Activated naive CD8-positive, alpha-beta T cell treated with anti-CD3 and anti-CD28 coated beads, Interleukin-2, amount 50 U/mL, for 16 hours (primary cell): Measurements from ENCODE around the gene ATAD1.
"Not testable (repeated sequence)": the region's sequence is repeated elsewhere in the genome, so short reads cannot be mapped to it uniquely, and the experiment has no call there.

Experiments
- DNase-seq: peaks from one replicate; pipeline ENCODE4 v3.0.0-alpha.2; 2020; ENCODE audit warnings: low read depth, low spot score

ATAD1 gene

DNA sequence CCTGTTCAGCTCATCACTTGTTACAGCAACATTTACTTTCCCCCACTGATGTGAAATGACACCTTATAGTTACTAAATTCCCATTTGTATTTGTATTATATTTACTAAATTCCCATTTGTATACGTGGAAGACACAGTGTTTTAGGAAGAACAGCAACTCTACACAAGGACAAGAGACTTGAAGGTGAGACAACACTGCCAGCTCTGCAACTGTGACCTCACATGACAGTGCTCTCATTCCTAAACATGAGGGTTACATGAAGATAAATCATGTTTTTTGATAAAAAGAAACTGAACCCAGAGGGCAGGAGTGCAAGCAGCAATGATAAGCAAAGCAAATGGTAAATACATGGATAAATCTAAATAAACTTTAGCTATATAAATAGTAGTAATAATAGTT lies 60.3 kb downstream of the ATAD1 start:
- no peak for DNase-seq

DNA sequence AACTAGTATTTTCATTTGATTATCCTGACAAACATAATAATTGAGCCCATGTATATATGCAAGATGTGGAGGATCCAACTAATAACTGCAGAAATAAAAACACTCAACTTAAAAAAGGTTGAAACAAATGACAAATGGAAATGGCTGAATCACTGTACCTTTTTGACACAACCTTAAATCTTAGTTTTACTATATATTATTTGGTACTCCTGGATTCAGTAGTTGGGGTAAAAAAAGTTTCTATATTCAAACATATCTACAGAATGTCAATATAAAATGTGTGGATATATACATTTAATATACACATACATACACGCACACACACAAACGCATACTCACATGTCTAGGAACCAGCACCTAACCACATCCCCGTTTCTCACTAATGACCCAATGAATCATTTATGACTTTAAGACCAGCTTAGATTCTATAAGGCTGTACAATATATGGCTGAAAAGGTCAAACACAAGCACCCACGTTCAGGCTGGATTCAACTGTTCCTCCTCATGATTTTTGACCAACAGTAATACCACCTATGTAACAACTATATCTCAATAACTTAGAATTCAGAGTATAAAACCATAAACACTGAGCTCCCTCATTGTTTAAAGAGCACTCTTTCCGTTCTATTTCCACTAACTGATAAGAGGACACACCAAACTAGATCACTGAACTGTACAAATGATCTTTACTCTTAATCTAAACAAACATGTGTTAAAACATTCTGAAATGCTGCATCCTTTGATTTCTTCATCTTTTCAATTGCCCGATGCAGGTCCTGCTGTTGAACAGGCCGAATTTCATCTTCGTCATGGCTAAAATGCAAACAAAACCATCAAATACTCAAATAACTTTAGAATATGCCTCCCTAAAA lies 63.8 kb downstream of the ATAD1 start:
- DNase-seq, result no peak

DNA sequence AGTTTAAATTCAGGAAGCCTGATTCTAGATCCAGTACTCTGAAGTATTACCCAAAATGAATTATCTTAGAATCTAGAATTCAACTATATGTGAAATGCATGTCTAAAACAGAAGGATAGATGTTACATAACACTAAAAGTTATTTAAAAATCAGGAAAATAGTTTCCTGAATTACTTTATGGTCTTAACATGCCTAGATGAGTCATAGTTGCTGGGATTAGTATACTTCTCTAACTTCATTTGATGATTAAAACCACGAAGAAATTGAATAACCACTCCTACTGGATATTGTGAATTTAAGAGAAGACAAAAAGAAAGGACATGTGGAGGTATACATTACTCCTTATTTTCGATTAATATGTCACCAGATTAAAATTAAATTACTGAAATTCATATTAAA lies 65.5 kb downstream of the ATAD1 start:
- no peak for DNase-seq

DNA sequence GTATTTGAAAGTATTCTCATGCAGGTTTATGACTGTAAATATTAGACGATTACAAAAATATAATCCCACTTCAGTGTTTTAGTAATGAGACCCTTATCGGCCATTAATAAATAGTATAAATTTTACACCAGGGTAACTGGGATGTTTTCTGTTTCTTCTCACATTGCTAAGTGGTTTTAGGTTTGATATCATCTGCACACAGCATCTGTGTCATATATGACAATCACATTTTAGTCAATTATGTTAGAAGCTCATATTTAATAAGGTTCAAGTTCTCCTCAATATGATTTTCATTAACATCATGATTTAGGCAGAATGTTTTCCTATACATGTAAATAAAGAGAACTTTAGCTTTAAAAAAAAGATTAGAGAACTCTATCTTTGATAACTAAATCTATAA lies 66.8 kb downstream of the ATAD1 start:
- DNase-seq, result no peak

DNA sequence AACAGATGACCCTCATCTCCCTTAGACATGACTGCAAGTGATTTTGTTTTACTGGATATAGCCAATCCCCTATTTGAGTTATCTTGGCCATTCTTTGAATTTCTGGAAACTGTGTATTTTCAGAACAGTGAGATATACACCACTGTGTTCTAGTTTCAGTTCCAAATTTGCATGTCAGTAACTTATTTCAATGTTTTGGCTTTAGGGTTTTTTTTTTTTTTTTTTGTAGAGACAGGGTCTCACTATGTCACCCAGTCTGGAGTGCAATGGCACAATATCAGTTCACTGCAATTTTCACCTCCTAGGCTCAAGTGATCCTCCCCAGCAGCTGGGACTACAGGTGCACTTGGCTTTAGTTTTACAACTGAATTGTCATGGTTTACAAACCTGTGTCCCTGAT lies 67.2 kb downstream of the ATAD1 start:
- no peak for DNase-seq

DNA sequence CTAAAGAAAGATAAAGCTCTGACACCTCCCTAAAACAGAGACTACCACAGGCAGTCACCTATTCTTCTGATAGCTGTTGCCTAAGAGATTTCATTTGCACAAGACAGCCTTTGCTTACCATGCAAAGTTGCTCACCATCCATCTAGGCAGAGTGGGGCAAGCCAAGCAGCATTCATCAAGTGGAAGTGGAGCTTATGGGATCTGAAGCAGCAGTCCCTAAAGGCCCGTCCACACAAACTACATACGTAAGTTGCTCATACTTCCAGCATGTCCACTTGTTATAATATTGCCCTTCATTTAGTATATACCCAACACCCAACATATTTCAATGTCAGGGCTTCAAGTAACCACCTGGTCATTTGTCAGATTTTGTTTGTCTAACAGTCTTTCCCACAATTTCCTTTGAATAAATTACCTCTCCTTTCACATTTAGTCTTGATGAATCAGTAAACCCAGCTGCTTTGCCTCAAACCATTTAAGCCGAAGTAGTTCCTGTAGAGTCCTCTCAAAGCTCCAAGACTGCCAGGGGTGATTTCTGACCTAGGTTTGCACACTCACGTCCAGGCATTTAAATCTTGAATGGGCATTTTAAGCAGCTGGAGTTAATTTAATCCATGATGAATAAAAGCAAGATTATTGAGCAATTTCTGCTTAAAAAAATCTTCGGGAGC lies 67.9 kb downstream of the ATAD1 start:
- no peak for DNase-seq

DNA sequence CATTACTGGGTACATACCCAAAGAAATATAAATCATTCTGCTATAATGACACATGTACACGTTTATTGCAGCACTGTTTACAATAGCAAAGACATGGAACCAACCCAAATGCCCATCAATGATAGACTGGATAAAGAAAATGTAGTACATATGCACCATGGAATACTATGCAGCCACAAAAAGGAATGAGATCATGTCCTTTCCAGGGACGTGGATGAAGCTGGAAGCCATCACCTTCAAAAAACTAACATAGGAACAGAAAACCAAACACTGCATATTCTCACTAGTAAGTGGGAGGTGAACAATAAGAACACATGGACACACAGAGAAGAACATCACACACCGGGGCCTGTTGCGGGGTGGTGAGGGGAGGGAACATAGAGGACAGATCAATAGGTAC lies 69.8 kb downstream of the ATAD1 start:
- not testable (repeated sequence) for DNase-seq

DNA sequence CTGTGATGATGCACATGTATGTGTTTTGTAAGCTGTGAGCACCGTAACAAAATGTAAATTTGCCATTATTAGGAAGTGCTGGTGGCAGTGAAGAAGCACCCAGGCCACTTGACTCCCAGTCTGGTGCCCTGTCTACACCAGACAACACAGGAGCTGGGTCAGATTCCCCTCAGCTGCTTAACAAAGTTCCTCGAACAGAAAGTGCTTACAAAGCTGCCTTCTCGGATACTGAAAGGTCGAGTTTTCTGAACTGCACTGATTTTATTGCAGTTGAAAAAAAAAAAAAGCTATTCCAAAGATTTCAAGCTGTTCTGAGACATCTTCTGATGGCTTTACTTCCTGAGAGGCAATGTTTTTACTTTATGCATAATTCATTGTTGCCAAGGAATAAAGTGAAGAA lies 71.1 kb downstream of the ATAD1 start:
- no peak for DNase-seq

DNA sequence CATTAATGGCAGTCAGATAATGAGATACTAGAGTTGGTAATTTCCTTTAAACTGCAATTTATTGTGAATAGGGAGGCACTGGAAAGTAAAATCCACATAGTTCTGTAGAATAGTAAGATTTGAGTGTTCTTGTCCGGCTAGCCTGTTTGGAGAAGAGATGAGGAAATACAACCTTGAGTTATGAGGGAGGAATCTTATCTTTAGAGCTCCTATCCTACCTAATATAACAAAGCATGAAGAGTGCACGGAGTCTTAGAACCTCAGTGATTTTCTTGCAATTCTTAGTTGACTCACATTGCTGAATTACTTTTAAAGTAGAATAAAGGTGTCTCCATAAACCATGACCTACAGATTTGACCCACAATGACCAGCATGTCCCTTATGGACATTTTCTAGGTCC lies 73.4 kb downstream of the ATAD1 start:
- DNase-seq, result no peak

DNA sequence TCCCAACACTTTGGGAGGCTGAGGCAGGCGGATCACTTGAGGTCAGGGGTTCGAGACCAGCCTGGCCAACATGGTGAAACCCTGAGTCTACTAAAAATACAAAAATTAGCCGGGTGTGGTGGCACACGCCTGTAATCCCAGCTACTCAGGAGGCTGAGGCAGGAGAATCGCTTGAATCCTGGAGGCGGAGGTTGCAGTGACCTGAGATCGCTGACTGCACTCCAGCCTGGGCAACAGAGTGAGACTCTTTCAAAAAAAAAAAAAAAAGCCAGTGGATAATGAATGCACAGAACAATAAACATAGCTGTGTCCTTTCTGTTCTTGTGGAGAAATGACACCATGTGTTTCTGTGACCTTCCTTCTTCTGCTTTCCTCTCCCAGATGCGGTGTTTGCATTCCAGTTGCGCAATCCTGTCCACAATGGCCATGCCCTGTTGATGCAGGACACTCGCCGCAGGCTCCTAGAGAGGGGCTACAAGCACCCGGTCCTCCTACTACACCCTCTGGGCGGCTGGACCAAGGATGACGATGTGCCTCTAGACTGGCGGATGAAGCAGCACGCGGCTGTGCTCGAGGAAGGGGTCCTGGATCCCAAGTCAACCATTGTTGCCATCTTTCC lies 74.9 kb downstream of the ATAD1 start:
- DNase-seq, result not testable (repeated sequence)

DNA sequence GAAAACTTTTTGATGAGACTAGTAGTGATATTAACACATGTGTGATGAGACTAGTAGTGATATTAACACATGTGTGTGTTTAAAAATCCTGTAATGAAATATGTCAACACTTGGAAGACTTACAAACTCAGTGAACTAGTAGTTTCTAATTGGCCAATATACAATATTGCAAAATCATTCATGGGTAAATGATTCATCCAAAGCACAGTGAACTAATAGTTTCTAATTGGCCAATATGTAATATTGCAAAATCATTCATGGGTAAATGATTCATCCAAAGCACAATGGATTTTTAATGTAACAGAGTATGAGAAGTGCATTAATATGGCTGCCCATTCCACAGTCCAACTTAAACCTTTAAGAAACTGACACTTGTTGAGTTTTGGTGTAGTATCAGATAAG lies 77.8 kb downstream of the ATAD1 start:
- DNase-seq, result no peak

DNA sequence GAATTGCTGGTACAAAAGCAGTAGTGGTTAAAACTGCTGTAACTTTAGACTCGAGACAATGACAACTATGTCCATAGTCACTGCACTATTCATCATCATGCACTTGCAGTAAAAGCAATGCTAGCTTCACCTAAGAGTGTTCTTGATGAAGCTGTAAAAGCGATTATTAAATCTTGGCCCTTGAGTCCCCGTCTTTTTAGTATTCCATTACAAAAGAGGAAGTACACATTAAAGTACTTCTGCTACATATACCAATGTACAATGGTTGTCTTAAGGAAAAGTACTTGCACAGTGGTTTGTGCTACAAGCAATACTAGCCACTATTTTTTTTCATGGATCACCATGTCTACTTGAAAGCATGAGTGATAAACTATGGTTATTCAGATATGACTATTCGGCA lies 78.3 kb downstream of the ATAD1 start:
- DNase-seq, result no peak

DNA sequence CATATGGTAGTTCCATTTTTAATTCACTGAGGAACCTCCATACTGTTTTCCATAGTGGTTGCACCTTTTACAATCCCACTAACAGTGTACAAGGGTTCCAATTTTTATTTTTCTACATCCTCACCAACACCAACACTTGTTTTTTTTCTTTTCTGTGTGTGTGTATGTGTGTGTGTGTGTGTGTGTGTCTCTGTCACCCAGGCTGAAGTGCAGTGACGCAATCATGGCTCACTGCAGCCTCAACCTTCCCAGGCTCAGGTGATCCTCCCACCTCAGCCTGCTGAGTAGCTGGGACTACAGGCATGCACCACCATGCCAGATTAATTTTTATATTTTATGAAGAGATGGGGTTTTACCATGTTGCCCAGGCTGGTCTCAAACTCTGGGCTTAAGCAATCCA lies 79.8 kb downstream of the ATAD1 start:
- DNase-seq, result not testable (repeated sequence)

DNA sequence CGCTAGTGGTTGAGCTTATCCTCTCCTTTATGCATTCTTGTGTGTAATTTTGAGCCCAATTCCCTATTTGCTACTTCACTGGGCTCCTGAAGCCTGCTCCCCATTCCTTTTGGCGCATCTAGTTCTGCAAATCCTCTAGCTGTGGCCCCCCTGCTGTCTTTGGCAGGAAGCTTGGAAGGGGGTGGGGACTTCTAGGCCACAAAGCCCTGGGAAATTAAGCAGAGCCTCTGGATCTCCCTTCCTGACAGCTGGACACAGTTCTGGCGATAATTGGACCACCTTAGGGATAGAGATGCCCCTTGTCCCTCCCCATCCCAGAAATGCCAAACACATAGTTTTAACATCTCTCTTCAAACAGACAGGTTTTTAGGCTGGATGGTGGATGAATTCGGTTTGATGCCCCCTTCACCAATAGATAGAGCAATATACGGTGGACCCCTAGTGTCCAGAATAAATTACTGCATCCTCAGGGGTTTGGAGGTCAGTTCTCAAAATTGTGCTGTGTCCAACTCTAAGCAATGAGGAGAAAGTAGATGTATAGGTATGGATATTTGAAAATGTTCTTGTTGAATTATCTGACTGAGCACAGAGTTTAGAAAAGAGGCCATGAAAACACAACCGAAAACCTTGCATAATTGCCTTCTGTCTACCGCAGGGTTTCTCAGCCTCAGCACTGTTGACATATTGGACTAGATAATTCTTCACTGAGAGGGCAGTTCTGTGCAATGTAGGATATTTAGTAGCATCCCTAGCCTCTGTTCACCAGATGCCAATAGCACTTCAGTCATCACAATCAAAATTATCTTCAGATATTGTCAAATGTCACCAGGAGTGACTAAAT lies 82.8 kb downstream of the ATAD1 start:
- no peak for DNase-seq

DNA sequence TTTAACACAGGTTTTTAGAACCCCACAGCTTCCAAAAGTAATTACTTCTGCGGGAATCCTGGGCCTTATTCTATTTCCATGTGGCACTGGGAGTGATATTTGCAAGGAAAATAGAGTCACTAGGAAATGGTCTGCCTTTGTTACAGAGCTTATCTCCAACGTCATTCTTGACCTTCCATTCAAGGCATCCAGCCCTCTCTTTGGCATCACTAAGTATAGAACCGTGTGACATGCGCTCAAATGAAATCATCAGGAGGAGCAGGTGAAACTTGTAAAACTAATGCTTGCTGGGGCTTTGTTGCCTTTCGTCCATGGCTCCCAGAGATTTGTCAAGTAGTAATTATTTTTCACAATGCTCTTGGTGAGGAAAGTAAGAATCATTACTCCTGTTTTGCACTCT lies 84.9 kb downstream of the ATAD1 start:
- DNase-seq, result no peak

DNA sequence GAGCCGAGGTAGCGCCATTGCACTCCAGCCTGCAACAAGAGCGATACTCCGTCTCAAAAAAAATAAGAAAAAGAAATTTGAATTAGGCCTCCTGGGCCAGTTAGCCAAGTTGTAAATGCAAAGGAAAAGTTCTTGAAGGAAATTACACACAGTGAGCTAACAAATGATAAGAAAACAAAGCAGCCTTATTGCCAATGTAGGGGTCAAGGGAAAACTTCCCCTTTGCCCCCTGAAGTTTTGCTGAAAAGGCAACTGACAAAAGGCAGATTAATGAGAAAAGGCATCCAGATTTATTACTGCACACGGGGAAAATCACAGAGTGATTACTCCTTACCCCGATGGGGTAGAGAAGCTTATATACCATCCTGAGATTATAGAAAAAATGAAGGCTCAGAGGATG lies 88.1 kb downstream of the ATAD1 start:
- DNase-seq, result no peak

DNA sequence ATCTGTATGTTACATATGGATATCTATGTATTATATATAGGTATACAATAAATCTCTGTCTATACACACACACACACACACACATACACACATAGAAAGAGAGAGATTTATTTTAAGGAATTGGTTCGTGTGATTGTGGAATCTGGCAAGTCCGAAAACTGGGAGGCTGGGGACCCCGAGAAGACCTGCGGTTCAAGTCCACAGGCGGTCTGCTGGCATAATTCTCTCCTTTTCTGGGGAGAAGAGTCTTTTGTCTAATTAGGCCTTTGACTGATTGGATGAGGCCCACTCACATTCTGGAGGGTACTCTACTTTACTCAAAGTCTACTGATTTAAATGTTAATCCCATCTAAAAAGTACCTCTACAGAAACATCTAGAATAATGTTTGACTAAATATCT lies 93.2 kb downstream of the ATAD1 start:
- no peak for DNase-seq

DNA sequence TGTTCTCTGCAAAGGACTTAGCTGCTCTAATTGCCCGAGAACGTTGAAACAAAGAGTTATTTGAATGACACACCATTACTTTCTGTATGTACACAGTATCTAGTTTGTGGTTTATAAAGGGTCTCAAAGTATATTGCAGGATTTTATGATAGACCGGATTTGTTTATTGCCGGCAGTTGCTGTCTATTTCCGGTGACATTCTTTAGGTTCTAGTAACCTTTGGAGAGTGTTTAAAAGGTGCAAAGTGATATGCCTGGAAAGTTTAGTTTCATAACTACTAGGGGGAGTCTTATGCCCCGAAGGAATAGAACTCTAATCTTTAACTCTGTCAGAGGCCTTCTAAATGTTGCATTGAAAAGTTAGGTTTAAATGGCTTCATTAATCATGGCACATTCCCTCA lies 94.5 kb downstream of the ATAD1 start:
- DNase-seq, result no peak

DNA sequence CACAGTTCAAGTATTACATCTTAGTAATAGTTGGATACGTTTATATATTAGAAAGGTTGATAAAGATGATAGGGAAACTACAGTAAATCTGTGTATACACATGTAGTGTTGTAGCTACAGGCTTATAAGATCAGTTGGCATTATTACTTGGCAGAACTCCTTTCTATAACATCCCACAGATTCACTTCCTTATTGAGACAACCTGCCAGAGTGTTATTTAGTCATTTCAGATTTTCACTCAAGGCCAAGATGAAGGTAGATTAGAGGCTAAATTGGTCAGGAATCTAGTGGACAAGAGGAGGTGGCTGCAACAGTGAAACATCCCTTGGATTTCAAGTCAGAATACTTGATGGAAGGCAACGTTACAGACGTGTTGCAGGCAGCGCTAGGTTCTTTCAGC lies 95.3 kb downstream of the ATAD1 start:
- DNase-seq, result no peak

DNA sequence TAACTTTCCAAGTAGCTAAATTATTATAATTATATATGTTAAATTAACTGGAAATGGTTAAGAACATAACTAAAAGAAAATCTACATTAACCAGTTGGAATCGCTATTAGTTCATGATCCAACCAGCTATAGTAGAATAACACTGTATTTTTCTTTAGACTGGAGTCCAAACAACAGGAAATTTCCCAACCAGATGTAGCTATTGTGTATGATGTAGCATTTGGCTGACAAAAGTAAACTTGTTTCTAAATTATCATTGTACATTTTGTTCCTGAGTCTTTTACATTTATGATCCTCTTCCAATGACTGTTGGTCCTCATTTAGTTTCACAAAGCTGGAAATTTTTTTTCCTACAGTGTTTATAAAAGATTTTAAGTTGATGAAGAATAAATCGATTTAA lies 96.2 kb downstream of the ATAD1 start:
- no peak for DNase-seq

DNA sequence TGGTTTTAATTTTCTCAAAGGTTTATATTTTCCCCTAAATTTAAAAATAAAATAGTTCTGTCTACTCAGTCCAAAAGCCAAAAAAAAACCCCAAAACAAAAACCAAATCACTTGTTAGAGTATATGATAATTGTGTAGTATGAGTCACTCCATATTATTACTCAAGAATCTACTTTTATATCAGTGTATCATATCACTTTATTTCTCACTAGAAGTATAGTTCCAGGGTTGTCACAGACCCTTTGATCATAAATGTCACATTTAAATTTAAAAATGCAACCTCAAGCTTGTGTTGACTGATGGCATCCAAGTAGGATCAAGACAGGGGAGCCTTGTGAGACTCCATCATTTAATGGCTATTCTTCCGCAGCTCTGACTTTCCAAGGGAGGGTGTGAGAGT lies 97.4 kb downstream of the ATAD1 start:
- no peak for DNase-seq

DNA sequence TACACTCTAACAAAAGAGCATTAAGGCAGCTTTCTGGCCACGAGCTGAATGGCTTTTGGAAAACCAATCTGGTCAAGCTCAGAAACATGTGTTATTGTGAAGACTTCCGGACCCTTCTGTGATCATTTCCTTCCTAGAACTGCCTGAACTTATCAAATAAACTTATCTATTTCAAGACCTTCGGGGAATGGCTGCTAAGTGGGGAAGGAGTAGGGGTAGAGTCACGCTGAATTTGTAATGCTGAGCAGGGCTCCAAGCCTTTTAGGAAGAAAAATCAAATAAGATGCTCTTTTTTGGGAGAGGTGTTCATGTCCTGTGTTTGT lies 101.7 kb downstream of the ATAD1 start:
- no peak for DNase-seq
